GM12878 (cell line): ENCODE data around the gene HK2. TPM values are rescaled to one million over a fixed set of nuclear protein-coding genes. Genes with fewer than 3 reads are reported as not detected.

Experiments
- ATAC-seq: fragments of 200-7000 bp; cut with Tn5 transposase; 3 replicates; pipeline ENCODE4 v1.9.1; 2020; ENCODE audit warnings: mild to moderate bottlenecking, moderate library complexity
- BruUV-seq: library from RNA; stranded (reverse); fragments of 400-500 nt; replicated peaks from 2 replicates; lab custom pipeline; 2021; lab: Mats Ljungman, UMichigan
- CTCF ChIA-PET: fragments of 300-600 bp; sonication (Branson Sonifier 250); formaldehyde crosslinking; extraction: SDS; loops from one replicate; lab custom pipeline; 2021; ENCODE audit warnings: inconsistent platforms; lab: Yijun Ruan, JAX
- POLR2A ChIA-PET: fragments of 350-600 bp; formaldehyde crosslinking; extraction: SDS; loops from one replicate; lab custom pipeline; 2021; ENCODE audit warnings: inconsistent platforms; lab: Charles Lee
- RAD21 ChIA-PET: fragments of 300-600 bp; sonication (Branson Sonifier 250); formaldehyde crosslinking; loops from one replicate; lab custom pipeline; 2023; ENCODE audit warnings: antibody characterized with exemption; ENCODE audit not compliant: unreplicated experiment; lab: Charles Lee
- SMC1A ChIA-PET: fragments of 300-600 bp; sonication (Branson Sonifier 250); formaldehyde crosslinking; loops from one replicate; lab custom pipeline; 2023; ENCODE audit not compliant: unreplicated experiment, uncharacterized antibody; lab: Charles Lee
- DNase-seq: peaks from one replicate; pipeline ENCODE4 v3.0.0-alpha.2; 2011; ENCODE audit warnings: low read depth, low spot score
- FAIRE-seq: peaks from 3 replicates; lab custom pipeline; 2011; peaks lifted over from hg19 to GRCh38; lab: Jason Lieb, UNC
- H2AFZ ChIP-seq: 2 replicates; pipeline ENCODE4 v1.6.0; 2011; ENCODE audit warnings: low read depth, low read length, control low read depth; ENCODE audit not compliant: control insufficient read depth
- H3K27ac ChIP-seq: 2 replicates; pipeline ENCODE4 v1.5.1; 2011; ENCODE audit warnings: control low read depth; ENCODE audit not compliant: control insufficient read depth, insufficient read depth
- H3K27me3 ChIP-seq, 2 experiments: replicated peaks in 1 of 2; 2 replicates each; pipeline versions ENCODE4 v1.6.0 to v1.6.1; 2011; ENCODE audit warnings: low read length in 1 of 2; ENCODE audit not compliant: control insufficient read depth in 2 of 2, insufficient read depth in 2 of 2
- H3K36me3 ChIP-seq, 2 experiments: 2 replicates each; pipeline ENCODE4 v1.5.1; 2011; ENCODE audit warnings: low read length in 1 of 2; ENCODE audit not compliant: control insufficient read depth in 2 of 2, insufficient read depth in 2 of 2
- H3K4me1 ChIP-seq: 2 replicates; pipeline ENCODE4 v1.6.1; 2011; ENCODE audit warnings: mild to moderate bottlenecking, low read length, moderate library complexity, mixed read lengths; ENCODE audit not compliant: control insufficient read depth, insufficient read depth
- H3K4me2 ChIP-seq: 2 replicates; pipeline ENCODE4 v1.6.0; 2011; ENCODE audit warnings: control low read depth; ENCODE audit not compliant: control insufficient read depth, insufficient read depth
- H3K4me3 ChIP-seq: fragments of 200-600 bp; sonication (generic); 2 replicates; pipeline ENCODE4 v1.5.1; 2016
- H3K79me2 ChIP-seq: 2 replicates; pipeline ENCODE4 v1.6.0; 2011; ENCODE audit warnings: low read length; ENCODE audit not compliant: control insufficient read depth, insufficient read depth
- H3K9ac ChIP-seq: 2 replicates; pipeline ENCODE4 v1.8.0; 2011; ENCODE audit warnings: low read length, control low read depth, mixed read lengths; ENCODE audit not compliant: control insufficient read depth, insufficient read depth
- H3K9me3 ChIP-seq: replicated peaks from 3 replicates; pipeline ENCODE4 v1.5.1; 2011; ENCODE audit warnings: mild to moderate bottlenecking, low read length; ENCODE audit not compliant: control insufficient read depth, insufficient read depth
- H4K20me1 ChIP-seq: 2 replicates; pipeline ENCODE4 v1.6.0; 2011; ENCODE audit not compliant: control insufficient read depth, insufficient read depth
- ATF7 ChIP-seq: fragments of 450-650 bp; IDR thresholded peaks from 2 replicates; pipeline ENCODE4 v1.6.1; 2016; ENCODE audit warnings: low read depth, mild to moderate bottlenecking
- CEBPZ ChIP-seq: fragments of 150-350 bp; IDR thresholded peaks from 2 replicates; pipeline ENCODE4 v1.6.1; 2016; ENCODE audit warnings: low read depth, low read length
- CHD1 ChIP-seq: IDR thresholded peaks from 2 replicates; pipeline ENCODE4 v1.6.1; 2012; ENCODE audit warnings: low read depth, low read length, improper control_type of control experiment
- CHD4 ChIP-seq: fragments of 200-600 bp; sonication (generic); IDR thresholded peaks from 2 replicates; pipeline ENCODE4 v1.6.1; 2016; ENCODE audit warnings: mild to moderate bottlenecking
- CREB1 ChIP-seq: IDR thresholded peaks from 2 replicates; pipeline ENCODE4 v1.6.1; 2012; ENCODE audit warnings: low read depth, mild to moderate bottlenecking, inconsistent platforms
- EGR1 ChIP-seq, 2 experiments: IDR thresholded peaks; 1 replicate in 1 of 2; 2 replicates in 1 of 2; pipeline ENCODE4 v1.6.1; 2011 to 2012; ENCODE audit warnings: low read depth in 2 of 2, low read length in 2 of 2, borderline replicate concordance in 1 of 2, mild to moderate bottlenecking in 1 of 2, moderate library complexity in 1 of 2
- ETV6 ChIP-seq, 2 experiments: fragments of 450-650 bp in 1 of 2; IDR thresholded peaks in 1 of 2; conservative IDR thresholded peaks in 1 of 2; 2 replicates each; pipeline ENCODE4 v1.6.1; 2014; ENCODE audit warnings: antibody characterized with exemption in 1 of 2, borderline replicate concordance in 1 of 2, low read depth in 1 of 2, mild to moderate bottlenecking in 1 of 2, moderate library complexity in 1 of 2
- NFYA ChIP-seq: IDR thresholded peaks from 2 replicates; pipeline ENCODE4 v1.6.1; 2011; ENCODE audit warnings: low read depth, mild to moderate bottlenecking, low read length, improper control_type of control experiment, borderline replicate concordance
- POU2F2 ChIP-seq: IDR thresholded peaks from 3 replicates; pipeline ENCODE4 v1.6.1; 2011; ENCODE audit warnings: low read depth, mild to moderate bottlenecking, low read length, borderline replicate concordance
- REST ChIP-seq: IDR thresholded peaks from 2 replicates; pipeline ENCODE4 v1.6.1; 2012; ENCODE audit warnings: mild to moderate bottlenecking, low read depth, low read length
- SMC3 ChIP-seq: IDR thresholded peaks from 2 replicates; pipeline ENCODE4 v1.6.1; 2011; ENCODE audit warnings: low read length, improper control_type of control experiment, borderline replicate concordance
- SPI1 ChIP-seq: IDR thresholded peaks from 2 replicates; pipeline ENCODE4 v1.6.1; 2011; ENCODE audit warnings: low read depth, mild to moderate bottlenecking, low read length, moderate library complexity, borderline replicate concordance; ENCODE audit not compliant: insufficient read depth
- SREBF1 ChIP-seq: IDR thresholded peaks from 2 replicates; pipeline ENCODE4 v1.6.1; 2012; ENCODE audit warnings: mild to moderate bottlenecking, low read length
- TCF12 ChIP-seq: IDR thresholded peaks from 2 replicates; pipeline ENCODE4 v1.6.1; 2011; ENCODE audit warnings: low read depth, mild to moderate bottlenecking, low read length
- WGBS: methylation state at CpG from one replicate; pipeline ENCODE4 v1.1.6; 2016; ENCODE audit warnings: low lambda C conversion rate; ENCODE audit not compliant: insufficient replicate concordance, insufficient coverage; ENCODE audit errors: missing lambda C conversion rate; 5-methylcytosine and 5-hydroxymethylcytosine counted together
- in situ Hi-C: fragments of 300-500 bp; cut with MboI; formaldehyde crosslinking; loops from 9 replicates; pipeline ENCODE4 v1.14.3; 2018; ENCODE audit warnings: mixed read lengths
- intact Hi-C: fragments of 100-400 bp; cut with micrococcal nuclease; formaldehyde crosslinking; loops from one replicate; pipeline ENCODE4 v1.14.2; 2022; ENCODE audit not compliant: unreplicated experiment
- polyA plus RNA-seq, 11 experiments: library from polyadenylated mRNA; depleted of rRNA in 4 of 11; unstranded in 6 of 11; stranded (reverse) in 5 of 11; fragments of >200 nt; fragmentation: Nextera tagmentation in 4 of 11; fragmentation: Illumina TruSeq in 1 of 11; extraction: Ambion mirVana in 4 of 11; extraction: Trizol in 1 of 11; gene quantifications; 1 replicate in 1 of 11; 2 replicates in 10 of 11; pipeline versions ENCODE4 v1.2.1 to v1.2.3, GENCODE V29; 2011 to 2016; ENCODE audit warnings: inconsistent platforms in 2 of 11, missing spikeins in 2 of 11, low read depth in 1 of 11
- total RNA-seq, 4 experiments: library from RNA; depleted of rRNA in 3 of 4; stranded (reverse); fragments of >200 nt in 3 of 4; fragmentation: Illumina TruSeq in 1 of 4; extraction: Trizol in 1 of 4; gene quantifications; 2 replicates each; pipeline versions ENCODE4 v1.2.1 to v1.2.3, GENCODE V29; 2013 to 2021

The HK2 gene
- total and polyA plus RNA-seq, 10 of the 15 experiments (the other 5 are each of a cell fraction or from before 2014, with no cell fraction given) = 5.0 to 73.1 (median 20.2) TPM

GRCh38 chr2:74880054-74880728 lies 46.3 kb downstream of the HK2 start:
- in situ Hi-C loops (no loop called here), intact Hi-C loops (no loop called here)
- TF ChIP-seq CREB1 (no peak), TCF12 (no peak), POU2F2 (no peak), CHD4 (no peak), SPI1 (no peak), SMC3 (no peak), NFYA (no peak), REST (no peak), ETV6 (conservative IDR thresholded peaks at IDR 0.05 in 1 of 2, IDR thresholded peaks at IDR 0.05 in 1 of 2; ENCODE audit: borderline replicate concordance in 1 of 2, low read depth in 1 of 2) (no peak), ATF7 (no peak), CEBPZ (no peak), CHD1 (no peak), EGR1 (IDR thresholded peaks at IDR 0.05; ENCODE audit: borderline replicate concordance in 1 of 2, low read depth in 2 of 2, low read length in 2 of 2) (no peak), SREBF1 (no peak)
- no peak overlapping the region for H3K4me3 ChIP-seq
- SMC1A ChIA-PET = interaction anchor here (1.0 kb wide), 1 partner anchor 30 kb away, joined by 3 read pairs; no protein-coding TSS in a partner anchor
- H3K4me1 ChIP-seq = no peaks in the 10 kb centered on the region
- no peak overlapping the region for H3K9ac ChIP-seq
- no peak for ATAC-seq
- CTCF ChIA-PET = no interaction called here
- RAD21 ChIA-PET = no interaction called here
- no peaks in the 10 kb centered on the region; the same call in 1 of the 2 replicates for H4K20me1 ChIP-seq
- H3K79me2 ChIP-seq = no peaks in the 10 kb centered on the region
- 95% methylated on average over 24 of the region's 24 CpGs for WGBS
- H3K27ac ChIP-seq = no peak overlapping the region
- H2AFZ ChIP-seq = no peak overlapping the region
- BruUV-seq = no TSS peak
- POLR2A ChIA-PET = no interaction called here
- no peak overlapping the region for H3K4me2 ChIP-seq
- H3K27me3 ChIP-seq = no peaks in the 10 kb centered on the region
- no peak for FAIRE-seq
- no peaks in the 10 kb centered on the region for H3K9me3 ChIP-seq
- no peak for DNase-seq
- H3K36me3 ChIP-seq = peaks cover 52 to 66% of the 10 kb centered on the region in 2 experiments
